Measurements from ENCODE around the gene MORN5. TPM values are rescaled to one million over a fixed set of nuclear protein-coding genes. Genes with fewer than 3 reads are reported as not detected.

MORN5 gene
- total RNA-seq, 1 donor from 2014 or later: 2.1 TPM

GRCh38 chr9:122193651-122194050, 33.9 kb downstream of the MORN5 start:
- H3K4me3 Mint-ChIP-seq: no peak overlapping the region
- H3K4me1 Mint-ChIP-seq (ENCODE audit: unreplicated experiment): peaks cover 12% of the 10 kb centered on the region
- no peaks in the 10 kb centered on the region for H3K36me3 Mint-ChIP-seq
- no peaks in the 10 kb centered on the region for H3K9me3 Mint-ChIP-seq
- H3K27ac Mint-ChIP-seq: no peak overlapping the region
- TF ChIP-seq, protein P1, sequence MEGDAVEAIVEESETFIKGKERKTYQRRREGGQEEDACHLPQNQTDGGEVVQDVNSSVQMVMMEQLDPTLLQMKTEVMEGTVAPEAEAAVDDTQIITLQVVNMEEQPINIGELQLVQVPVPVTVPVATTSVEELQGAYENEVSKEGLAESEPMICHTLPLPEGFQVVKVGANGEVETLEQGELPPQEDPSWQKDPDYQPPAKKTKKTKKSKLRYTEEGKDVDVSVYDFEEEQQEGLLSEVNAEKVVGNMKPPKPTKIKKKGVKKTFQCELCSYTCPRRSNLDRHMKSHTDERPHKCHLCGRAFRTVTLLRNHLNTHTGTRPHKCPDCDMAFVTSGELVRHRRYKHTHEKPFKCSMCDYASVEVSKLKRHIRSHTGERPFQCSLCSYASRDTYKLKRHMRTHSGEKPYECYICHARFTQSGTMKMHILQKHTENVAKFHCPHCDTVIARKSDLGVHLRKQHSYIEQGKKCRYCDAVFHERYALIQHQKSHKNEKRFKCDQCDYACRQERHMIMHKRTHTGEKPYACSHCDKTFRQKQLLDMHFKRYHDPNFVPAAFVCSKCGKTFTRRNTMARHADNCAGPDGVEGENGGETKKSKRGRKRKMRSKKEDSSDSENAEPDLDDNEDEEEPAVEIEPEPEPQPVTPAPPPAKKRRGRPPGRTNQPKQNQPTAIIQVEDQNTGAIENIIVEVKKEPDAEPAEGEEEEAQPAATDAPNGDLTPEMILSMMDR (conservative IDR thresholded peaks at IDR 0.05): no peak
- no peak for DNase-seq (ENCODE audit: extremely low spot score, unreplicated experiment)
- H3K27me3 Mint-ChIP-seq: peaks cover 3% of the 10 kb centered on the region

GRCh38 chr9:122195875-122196274, 36.2 kb downstream of the MORN5 start:
- Mint-ChIP-seq H3K36me3 (no peaks in the 10 kb centered on the region), H3K4me3 (no peak overlapping the region), H3K27me3 (peaks cover 3% of the 10 kb centered on the region), H3K4me1 (ENCODE audit: unreplicated experiment) (peaks cover 12% of the 10 kb centered on the region), H3K9me3 (no peaks in the 10 kb centered on the region), H3K27ac (no peak overlapping the region)
- TF ChIP-seq, protein P1 (conservative IDR thresholded peaks at IDR 0.05): no peak
- no peak for DNase-seq (ENCODE audit: extremely low spot score, unreplicated experiment)

GRCh38 chr9:122197426-122197825, 37.7 kb downstream of the MORN5 start:
- Mint-ChIP-seq H3K27me3 (peaks cover 6% of the 10 kb centered on the region), H3K36me3 (no peaks in the 10 kb centered on the region), H3K9me3 (no peaks in the 10 kb centered on the region), H3K4me3 (no peak overlapping the region), H3K27ac (no peak overlapping the region), H3K4me1 (ENCODE audit: unreplicated experiment) (peaks cover 12% of the 10 kb centered on the region)
- DNase-seq (ENCODE audit: extremely low spot score, unreplicated experiment): no peak
- TF ChIP-seq, protein P1 (conservative IDR thresholded peaks at IDR 0.05): no peak

DNA sequence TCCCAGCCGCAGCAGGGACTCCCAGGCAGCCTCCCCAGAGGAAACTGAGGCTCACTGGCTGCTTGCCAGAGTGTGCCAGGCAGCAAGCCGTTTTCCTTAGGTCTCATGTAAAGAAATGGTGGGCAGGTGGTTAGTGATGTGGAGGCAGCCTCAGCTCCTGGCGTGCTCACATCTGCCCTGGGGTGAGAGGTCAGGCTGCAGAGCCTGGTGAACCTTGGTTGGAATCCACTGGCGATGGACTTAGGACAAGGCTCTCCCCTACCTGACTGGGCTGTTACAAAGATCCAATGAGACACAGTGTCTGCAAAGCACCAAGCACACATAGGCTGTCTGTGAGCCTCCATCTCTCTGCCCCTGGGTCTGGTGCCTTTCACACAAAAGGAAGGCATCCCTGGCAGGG, 38.2 kb downstream of the MORN5 start:
- Mint-ChIP-seq H3K9me3 (no peaks in the 10 kb centered on the region), H3K4me1 (ENCODE audit: unreplicated experiment) (peaks cover 9% of the 10 kb centered on the region), H3K4me3 (no peak overlapping the region), H3K36me3 (no peaks in the 10 kb centered on the region), H3K27ac (no peak overlapping the region), H3K27me3 (peaks cover 6% of the 10 kb centered on the region)
- DNase-seq (ENCODE audit: extremely low spot score, unreplicated experiment): no peak
- TF ChIP-seq, protein P1 (conservative IDR thresholded peaks at IDR 0.05): no peak

GRCh38 chr9:122200960-122201595, 41.4 kb downstream of the MORN5 start:
- H3K4me1 Mint-ChIP-seq (ENCODE audit: unreplicated experiment): peaks cover 6% of the 10 kb centered on the region
- no peak for DNase-seq (ENCODE audit: extremely low spot score, unreplicated experiment)

More at GRCh38 chr9:122200960-122201595, 41.4 kb downstream of the MORN5 start:
- no peaks in the 10 kb centered on the region for H3K9me3 Mint-ChIP-seq
- H3K4me3 Mint-ChIP-seq: no peak overlapping the region
- H3K27me3 Mint-ChIP-seq: peaks cover 5% of the 10 kb centered on the region
- TF ChIP-seq, protein P1 (conservative IDR thresholded peaks at IDR 0.05): no peak
- no peaks in the 10 kb centered on the region for H3K36me3 Mint-ChIP-seq
- H3K27ac Mint-ChIP-seq: no peak overlapping the region

Data from type B pancreatic cell (in vitro differentiated cells).